Glomerular visceral epithelial cell (primary cell): ENCODE results near the gene VWA2.
"Not testable (repeated sequence)": the region's sequence is repeated elsewhere in the genome, so short reads cannot be mapped to it uniquely, and the experiment has no call there.

Experiments used
- DNase-seq: peaks from one replicate; pipeline ENCODE4 v3.0.0-alpha.2; 2016; ENCODE audit errors: extremely low spot score

Gene VWA2

DNA sequence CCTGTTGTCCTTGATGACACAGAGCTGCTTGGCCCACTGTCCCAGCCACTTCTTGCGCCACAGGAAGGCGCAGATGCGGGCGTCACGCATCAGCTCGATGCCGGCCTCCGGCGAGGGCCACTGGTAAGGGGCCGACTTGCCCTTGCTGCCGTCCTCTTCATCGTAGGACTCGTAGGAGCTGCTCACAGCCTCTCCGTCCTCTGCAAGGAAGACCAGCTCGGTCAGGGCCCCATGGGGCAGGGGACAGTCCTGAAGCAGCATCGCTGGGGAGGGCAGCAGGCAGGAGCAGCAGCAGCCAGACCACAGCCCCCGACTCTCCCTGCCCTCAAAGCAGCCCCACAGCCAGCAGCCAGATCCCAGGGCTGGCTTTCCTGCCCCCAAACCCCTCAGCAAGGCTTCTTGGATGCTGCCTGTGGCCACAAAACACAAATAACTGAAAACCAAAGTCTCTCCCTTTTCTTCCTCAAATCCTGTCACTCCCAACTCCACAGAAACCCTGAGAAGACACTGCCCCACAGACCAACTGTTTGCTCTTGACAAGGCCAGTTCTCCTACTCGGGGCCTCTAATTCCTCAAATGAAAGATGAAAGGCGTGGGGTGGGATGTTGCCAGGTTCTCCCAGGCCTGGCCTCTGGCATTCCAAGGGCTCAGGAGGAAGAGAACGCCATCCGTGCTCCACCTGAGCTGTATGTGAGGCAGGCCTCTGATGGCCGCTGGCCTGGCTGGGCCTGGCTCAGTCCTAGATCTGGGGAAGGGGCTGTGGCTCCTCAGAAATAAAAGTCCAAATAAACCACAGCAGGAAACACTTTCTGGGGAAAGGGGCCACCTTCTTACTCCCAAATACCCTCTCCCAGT, 76.7 kb downstream of the VWA2 start:
- DNase-seq = no peak

DNA sequence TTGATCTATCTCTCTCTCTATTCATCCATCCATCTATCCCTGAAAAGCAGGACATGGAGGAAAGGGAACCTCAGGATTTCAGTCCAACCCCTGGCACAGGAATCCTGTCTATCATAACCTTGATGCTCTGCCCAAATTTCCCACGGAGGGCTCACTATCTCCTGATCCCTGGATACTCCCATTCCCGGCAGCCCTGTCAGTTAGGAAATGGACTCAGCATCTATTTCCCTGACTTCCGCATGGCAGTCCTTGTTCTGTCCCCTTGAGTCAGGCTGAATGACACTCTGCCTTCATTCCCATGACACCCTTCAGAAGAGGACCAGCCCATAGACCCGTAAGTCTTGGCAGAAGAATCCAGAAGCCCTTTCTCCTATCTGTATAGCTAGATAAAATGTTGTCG, 77.7 kb downstream of the VWA2 start:
- no peak for DNase-seq

DNA sequence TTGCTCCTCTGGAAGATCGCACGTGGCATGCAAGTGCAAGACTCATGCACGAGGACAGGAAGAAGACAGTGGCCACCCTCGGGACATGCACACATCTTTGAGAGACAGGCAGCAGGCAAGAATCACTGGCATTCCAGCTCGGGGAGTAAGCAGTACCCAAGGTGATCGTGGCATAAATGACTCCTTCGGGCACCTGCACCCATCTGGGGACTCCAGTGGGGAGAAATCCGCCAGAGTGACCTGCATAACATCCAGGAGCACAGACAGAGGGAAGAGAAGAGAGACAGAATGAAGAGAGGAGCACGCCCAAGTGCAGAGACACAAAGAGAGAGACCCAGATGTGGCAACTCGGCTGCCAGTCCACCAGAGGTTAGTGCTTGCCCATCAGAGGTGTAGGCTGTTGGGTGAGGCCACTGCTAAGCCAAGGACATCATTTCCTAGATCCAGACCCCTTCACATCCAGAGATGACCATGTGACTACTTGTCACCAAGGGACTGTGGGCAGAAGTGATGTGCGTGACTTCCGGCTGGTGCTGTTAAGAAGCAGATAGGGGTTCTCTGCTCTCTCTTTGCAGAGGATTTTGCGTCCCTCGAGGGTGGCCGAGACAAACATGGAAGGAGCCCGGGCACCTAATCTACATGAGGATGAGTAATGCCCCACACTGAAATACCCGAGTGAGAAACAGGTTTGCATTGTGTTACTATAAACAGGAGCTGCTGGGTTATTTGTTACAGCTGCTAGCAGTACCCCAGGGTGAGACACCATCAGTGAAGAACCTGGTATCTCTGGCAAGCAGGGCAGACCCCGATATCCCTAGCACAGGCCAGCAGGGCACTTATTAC, 80.6 kb downstream of the VWA2 start:
- DNase-seq = no peak

DNA sequence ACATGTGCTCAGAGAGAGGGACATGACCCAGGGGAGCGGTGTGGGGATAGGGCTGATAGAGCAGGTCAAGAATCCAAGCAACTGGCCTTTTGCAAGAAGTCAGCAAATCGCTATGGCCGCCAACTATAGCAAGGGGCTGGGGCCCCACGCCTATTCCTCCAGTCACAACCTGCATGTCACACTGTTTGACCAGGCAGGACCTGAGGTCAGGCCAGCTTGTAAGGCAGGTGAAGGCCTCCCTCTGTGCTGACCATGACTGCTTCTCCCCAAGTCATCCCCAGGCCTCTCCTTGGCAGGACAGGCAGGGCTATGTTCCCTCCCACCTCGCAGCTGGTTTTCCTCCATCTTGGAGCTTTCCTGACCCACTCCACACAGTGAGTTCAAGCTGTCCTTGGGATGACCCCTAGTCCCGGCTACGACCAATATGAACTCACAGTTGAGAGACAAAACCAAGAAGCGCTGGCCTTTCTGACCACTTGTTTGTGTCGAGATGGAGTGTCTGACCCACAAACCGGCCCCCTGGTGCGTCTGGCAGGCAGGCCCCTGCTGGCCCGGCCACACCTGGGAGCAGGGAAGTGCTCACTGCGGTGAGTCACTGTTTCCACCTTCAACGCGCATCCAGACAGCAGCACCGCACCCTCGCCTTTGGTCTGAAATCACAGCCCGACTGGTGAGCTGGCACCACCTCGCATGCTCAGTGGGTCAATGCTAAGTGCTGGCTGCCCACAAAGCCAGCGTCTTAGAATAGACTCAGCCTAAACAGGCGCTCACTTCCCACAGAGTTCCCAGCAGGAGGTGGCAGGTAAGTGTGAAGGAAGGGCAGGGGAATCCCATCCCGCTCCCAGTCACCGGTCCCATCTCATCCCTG, 81.4 kb downstream of the VWA2 start:
- peak; percentile 99 for DNase-seq

DNA sequence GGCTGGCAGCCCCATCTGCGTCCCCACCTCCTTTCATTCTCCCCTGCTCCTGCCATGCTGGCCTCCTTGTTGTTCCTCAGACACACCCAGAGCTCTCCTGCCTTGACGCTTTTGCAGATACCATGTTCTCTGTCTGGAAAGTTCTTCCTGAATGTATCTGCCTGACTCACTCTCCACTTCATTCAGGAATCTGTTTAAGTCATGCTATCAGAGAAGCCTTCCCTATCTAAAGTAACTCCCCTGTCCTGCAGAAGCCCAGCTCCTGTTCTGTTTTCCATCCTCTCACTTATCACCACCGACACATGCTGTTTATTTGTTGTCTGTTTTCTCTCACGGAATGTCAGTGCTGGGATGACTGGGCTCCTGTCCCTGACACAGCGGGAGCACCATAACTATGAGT, 83.3 kb downstream of the VWA2 start:
- DNase-seq = no peak

DNA sequence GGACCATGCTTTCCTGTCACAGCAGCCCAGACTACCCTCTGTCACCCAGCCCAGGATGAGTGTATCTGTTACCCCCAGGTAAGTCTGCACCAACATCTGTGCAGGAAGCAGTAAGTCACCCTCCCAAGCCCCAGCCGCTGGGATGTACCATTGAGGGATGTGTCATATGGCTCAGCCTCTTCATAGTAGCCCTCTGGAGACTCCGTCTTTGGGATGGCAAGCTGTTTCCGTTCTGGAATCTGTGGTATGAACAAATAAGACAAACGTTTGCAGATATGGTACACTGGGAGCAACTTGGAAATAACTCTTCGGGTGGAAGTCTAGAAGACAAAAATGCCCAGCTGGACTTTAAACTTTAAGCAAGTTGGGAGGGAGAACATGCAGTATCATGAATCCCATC, 84.0 kb downstream of the VWA2 start:
- no peak for DNase-seq

DNA sequence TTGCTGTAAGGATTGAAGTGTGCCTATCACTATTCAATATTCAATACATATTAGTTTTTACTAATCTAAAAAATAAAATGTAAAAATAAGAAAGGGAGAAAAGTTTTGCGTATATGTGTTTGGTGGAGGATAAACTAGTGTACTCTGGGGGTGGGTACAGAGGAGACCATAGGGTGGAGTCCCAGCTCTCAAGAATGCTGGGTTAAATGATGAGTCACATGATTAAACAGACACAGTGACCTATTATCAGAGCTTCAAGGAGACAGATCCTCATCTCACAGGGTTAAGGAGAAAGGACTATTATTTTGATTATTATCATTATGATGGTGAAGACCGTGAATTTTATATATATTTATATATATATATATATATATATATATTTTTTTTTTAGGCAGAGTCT, 87.7 kb downstream of the VWA2 start:
- DNase-seq = no peak

DNA sequence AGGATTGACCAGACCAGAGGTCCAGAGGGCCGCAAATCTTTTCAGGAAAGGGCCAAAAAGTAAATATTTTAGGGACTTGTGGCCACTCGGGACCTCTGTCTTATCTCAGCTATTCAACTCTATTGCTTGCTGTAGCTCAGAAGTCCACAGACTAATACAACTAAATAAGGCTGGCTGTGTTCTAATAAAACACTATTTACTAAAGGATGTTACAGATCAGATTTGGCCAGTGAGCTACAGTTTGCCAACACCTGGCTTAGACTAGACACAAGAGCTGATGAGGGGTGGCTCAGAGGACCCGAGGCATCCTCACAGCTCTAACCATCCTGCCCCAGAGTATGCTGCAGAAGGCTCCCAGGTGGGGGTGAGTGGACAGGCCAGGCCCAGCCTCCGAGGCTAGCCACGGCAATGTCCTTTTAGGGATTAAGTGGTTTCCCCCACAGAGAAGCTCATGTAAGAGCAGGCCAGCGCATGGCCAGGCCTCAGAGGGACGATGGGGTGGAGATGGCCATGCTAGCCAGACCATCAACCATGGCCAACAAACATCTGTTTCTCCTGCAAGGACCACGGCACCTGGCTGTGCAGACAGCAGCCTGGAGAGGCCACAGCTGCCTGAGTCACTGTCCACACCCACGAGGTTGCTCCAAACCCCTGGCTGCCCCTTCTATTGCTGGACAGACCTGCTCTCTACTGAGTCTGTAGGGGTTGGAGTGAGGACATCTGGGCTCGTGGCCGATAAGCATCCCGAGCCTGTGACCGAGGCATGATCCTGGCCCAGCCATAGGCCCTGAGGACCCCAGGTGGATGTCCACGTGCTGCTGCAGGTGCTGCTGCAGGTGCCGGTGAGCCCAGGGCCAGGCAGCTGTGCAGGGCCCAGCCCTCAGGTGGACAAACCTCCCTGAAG, 88.7 kb downstream of the VWA2 start:
- no peak for DNase-seq

DNA sequence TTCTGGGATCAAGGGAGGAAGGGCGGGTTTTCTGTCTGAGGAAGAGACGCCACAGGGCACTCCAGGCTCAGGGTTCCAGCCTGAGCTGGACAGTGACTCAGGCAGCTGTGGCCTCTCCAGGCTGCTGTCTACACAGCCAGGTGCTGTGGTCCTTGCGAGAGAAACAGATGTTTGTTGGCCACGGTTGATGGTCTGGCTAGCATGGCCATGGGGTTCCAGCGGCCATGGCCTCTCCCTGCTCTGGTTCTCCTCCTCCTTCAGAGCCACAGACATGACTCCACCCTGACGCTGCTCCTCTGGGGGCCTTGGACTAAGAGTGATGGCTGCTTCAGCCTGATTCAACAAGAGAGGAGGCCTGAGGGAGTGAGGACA, 89.4 kb downstream of the VWA2 start:
- DNase-seq = no peak

DNA sequence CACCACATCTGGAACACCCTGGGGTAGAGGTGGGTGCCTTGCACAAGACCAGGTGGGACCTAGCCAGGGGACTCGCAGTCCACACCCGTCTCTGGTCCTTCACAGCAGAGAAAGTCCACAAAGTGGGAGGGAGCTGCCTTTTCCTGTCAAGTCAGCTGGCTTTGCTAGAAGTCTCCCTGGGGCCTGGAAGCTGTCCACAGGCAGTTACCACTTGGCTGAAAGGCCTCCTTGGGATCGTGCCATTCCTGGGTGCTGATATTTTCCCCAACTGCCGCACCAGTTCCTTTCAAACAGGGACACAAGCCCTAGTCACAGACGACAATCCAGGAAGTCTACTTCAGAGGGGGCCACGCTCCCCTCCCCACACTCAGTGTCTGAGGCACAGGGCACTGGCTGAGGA, 89.8 kb downstream of the VWA2 start:
- DNase-seq = no peak

DNA sequence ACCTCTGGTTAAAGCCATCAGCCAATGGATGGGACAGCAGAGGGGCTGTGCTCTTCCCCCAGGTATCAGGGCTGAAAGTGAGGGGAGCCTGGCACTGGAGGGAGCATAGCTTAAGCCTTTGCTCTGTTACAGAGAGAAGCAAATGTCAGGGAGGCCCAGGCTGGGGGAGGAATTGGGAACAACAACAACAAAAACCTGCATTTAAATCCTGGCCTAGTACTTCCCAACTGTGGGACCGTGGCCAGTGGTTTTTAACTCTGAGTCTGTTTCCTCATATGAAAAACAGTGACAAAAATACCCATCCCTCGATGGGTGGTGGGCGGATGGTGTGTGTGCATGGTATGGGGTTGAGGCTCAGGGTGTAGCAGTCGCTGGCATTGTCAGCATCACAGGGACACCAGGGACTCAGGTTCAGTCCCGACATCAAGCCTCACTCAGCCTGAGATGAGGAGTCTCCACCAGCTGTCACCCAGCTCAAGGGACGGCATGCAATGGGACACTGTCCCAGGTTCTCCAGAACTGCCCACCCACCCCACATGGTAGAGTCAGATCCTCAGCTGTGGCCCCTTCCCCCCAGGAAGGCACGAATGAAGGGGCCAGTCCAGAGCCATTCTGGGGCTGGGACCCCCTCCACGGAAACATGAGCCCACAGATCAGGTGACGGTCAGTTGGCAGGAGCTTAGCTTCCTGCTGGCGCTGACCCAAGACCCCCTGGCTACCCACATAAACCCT, 90.7 kb downstream of the VWA2 start:
- DNase-seq = no peak

DNA sequence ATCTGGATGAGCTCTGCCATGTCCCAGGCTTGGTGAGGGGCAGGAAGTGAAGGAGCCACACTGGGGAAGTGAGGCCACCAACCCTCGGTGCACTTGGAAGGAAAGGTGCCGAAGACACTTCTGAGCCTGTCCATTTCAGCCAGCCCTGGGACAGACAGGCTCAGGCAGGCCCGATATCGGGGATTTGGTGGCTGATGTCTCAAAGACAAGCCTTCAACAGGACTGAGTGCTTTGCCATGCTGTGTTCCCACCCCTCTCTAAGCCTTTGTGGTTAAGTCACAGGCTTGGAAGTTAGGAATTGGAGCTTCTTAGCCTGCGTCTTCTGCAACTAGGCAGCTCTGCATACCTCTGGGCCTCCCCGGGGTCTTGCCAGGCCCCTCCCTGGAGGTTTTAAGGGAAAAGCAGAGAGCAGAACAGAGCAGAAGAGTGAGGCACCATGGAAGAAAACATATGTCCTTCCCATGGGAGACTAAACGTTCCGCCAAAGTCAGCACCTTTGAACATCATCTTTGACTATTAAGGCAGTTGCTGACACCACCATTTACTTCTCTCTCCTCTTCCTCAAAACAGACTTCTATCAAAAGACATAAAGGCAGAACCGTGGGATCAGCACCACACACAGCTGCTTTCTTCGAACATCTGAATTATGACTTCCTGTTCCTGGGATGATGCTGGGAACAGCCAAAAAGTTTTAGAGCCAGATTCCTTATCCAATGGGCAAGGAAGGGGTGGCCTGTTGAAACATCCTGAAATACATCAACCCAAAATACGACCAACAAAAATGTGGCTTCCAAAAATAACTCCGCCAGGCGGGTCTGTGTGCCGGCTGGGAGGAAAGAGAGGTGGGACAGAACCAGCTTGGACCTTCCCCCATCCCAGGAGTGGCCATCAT, 93.5 kb downstream of the VWA2 start:
- no peak for DNase-seq

DNA sequence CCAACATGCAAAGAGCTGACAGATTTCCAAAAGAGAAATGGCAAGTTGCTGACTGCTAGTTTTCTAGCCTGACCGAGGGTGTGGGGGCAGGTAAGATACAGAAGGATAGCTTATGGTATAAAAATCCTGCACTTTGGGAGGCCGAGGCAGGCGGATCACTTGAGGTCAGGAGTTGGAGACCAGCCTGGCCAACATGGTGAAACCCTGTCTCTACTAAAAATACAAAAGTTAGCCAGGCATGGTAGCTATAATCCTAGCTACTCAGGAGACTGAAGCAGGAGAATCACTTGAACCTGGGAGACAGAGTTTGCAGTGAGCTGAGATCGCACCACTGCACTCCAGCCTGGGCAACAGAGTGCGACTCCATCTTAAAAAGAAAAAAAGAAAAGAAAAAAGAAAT, 94.4 kb downstream of the VWA2 start:
- DNase-seq = not testable (repeated sequence)

DNA sequence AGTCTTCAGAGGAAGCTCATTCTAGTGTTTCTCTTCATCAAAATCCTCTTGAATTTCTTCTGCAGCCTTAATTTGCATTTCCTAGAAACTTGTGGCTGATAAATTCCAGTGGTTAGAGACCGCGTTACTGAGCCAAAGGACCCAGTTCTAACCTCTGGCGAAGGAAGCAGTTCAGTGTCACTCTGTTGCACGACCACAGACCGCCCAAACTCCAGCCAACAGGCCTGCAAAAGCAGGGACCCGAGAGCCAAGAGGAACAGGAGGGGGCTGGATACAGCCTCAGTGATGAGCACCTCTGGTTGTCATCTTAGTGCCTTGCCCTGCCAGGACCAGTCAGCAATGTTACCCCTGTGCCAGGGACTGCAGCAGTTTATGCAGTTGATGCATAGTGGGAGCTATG, 95.2 kb downstream of the VWA2 start:
- DNase-seq = peak; percentile 61

DNA sequence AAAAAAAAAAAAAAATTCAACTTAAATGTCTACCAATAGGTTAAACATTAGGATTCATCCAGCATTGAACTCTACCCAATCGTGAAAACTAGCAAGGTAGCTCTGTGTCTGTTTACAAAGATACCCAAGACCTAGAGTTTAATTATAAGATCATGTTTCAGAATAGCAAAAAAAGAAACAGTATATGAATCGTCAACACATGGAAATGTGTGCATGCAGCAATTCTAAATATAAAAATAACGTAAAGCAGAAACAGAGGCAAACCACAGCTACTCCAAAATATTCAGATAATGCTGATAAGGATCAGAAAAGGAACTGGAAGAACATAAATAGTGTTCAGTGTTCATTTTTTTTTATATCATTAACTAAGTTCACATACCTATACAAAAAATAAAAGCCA, 96.6 kb downstream of the VWA2 start:
- no peak for DNase-seq

DNA sequence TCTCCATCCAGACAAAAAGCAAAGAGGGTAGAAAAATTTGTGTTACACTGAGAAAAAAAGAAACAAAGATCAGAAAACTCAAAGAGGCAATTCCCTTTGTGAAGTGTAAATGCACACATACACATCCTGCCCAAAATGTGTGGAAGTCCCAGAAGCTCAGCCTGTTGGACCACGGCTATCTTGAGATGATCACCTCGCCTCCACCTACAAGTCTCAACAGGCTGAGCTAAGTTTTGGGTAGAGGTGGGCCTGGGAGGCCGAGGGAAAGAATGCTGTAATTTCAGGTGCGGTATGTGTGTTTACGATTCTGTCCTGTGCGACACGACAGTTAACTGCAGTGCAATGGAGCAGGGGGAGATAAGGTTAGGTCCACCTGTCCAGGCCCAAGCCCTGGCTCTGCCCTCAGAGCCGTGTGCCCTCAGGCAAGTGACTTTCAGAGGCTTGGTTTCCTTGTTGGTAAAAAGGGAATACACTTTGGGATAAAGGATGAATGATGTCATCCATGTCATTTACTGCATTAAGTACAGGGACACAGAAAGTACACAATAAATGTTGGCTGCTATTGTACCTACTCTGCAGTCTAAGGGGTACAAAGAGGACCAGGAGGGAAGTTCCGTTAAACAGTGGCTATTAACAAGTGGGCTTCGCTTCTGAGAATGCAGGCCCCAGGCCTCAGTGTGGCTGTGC, 97.9 kb downstream of the VWA2 start:
- no peak for DNase-seq

DNA sequence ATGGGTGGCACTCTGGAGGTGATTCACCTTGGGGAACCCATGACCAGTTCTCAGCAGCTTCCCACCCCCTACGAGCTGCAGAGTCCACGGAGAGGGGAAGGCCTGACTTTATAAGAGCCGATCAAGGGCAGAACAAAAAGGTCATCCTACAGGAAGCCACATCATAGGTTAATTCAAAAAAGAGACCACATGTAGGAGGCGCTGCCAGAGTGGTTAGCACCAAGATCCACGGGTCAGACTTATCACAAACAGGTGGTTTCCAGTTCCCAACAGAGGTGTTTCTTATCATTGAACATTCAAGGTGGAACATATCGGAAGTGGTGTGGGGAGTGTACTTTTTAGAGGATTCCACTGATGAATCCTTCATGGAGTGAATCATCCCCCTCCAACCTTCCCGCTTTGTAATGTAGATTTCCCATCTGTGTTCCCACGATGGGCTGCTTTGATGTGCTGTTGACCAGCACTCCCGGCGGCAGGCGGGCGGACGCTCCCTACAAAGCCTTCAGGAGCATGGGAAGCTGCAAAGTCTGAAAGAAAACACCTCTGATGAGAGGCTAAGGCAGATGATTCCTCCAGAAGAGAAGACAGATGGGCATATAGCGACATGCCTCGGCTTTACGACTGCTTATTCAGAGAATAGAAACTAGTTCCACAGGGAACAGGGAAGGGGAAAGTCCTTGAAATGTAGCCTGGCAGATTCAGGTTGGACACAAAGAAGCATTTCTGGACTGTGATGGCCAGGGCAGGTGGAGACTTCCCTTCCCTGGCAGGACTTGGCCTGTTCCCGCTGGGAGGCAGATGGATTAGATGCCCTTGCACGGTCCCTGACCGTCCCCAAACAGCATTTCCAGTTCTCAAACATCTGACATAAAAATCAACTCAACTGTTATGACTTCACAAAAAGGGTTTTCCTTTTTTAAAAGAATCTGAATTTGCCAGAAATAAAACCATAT, 98.7 kb downstream of the VWA2 start:
- DNase-seq = no peak

DNA sequence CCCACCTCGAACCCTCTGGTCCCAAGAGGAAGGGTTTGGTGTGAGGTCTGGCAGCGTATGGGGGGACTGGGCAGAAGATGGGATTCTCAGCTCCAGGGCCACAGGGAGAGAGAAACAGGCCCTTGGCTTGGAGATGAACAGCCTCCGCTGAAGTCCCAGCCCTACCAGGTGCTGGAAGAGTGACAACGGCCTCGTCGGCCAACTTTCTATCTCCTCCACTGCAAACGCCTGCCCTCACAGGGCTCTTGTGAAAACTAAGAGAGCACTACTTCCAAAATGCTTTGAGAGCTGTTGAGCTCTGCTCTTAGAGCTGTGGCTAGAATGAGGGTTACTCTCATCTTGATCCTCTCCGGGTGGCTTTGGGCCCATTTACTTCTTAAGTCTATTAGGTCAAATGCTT, 101.8 kb downstream of the VWA2 start:
- DNase-seq = no peak
